ENCODE data around the gene MCU.

DNA sequence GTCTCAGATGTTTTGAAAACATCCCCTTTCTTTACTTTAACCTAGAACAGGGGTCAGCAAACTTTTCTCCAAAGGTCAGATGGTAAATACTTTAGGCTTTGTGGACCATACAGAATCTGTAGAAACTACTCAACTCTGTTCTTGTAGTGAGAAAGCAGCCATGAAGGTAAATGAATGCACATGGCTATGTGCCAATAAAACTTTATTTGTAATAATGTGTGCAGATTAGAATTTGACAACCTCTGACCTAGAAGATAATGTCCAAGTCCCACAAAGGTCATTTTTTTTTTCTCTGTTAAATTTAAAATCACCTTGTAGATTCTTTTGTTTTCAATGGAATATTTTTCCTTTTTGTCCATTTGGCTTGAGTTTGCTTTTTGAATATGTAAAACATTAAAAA is 218.8 kb downstream of the MCU start:
- no peak for TF ChIP-seq POLR2A (IDR thresholded peaks at IDR 0.05; ENCODE audit: low read length)
- no peak for TF ChIP-seq GATA1 (IDR thresholded peaks at IDR 0.05; ENCODE audit: low read depth, low read length)
